Naive B cell (primary cell): ENCODE data around the gene CSNK1A1. TPM values are rescaled to one million over a fixed set of nuclear protein-coding genes. Genes with fewer than 3 reads are reported as not detected.
"Not testable (repeated sequence)": the region's sequence is repeated elsewhere in the genome, so short reads cannot be mapped to it uniquely, and the experiment has no call there.

ENCODE experiments used
- ATAC-seq, 2 donors: fragments of 150-1000 bp; cut with Tn5 transposase; 2 replicates each; pipeline ENCODE4 v1.10.0; 2021; ENCODE audit warnings: low read depth in 2 of 2, mild to moderate bottlenecking in 2 of 2, moderate library complexity in 2 of 2
- DNase-seq: peaks from one replicate; pipeline ENCODE4 v3.0.0; 2022
- H3K27ac Mint-ChIP-seq, 6 donors: one replicate each; pipeline ENCODE4 v1.8.0; 2020 to 2022; ENCODE audit warnings: mild to moderate bottlenecking in 6 of 6, mixed read lengths in 6 of 6, moderate library complexity in 5 of 6, inconsistent platforms in 2 of 6
- H3K27me3 Mint-ChIP-seq, 3 donors: one replicate each; pipeline ENCODE4 v1.8.0; 2021 to 2022; ENCODE audit warnings: mixed read lengths in 3 of 3, mild to moderate bottlenecking in 1 of 3
- H3K36me3 Mint-ChIP-seq, 2 donors: one replicate each; pipeline ENCODE4 v1.8.0; 2020 to 2022; ENCODE audit warnings: mixed read lengths in 2 of 2, inconsistent platforms in 1 of 2, mild to moderate bottlenecking in 1 of 2
- H3K4me1 Mint-ChIP-seq, 3 donors: one replicate each; pipeline ENCODE4 v1.8.0; 2020 to 2022; ENCODE audit warnings: mixed read lengths in 3 of 3, inconsistent platforms in 1 of 3, mild to moderate bottlenecking in 1 of 3, moderate library complexity in 1 of 3
- H3K4me3 Mint-ChIP-seq, 8 donors: one replicate each; pipeline ENCODE4 v1.8.0; 2020 to 2022; ENCODE audit warnings: mild to moderate bottlenecking in 8 of 8, mixed read lengths in 8 of 8, moderate library complexity in 8 of 8, inconsistent platforms in 2 of 8
- H3K9me3 Mint-ChIP-seq, 7 donors: one replicate each; pipeline ENCODE4 v1.8.0; 2020 to 2022; ENCODE audit warnings: mixed read lengths in 7 of 7, mild to moderate bottlenecking in 5 of 7, inconsistent platforms in 2 of 7, moderate library complexity in 1 of 7
- polyA plus RNA-seq, 6 donors: library from polyadenylated mRNA; unstranded; fragments of 300-500 nt; fragmentation: Illumina TruSeq; gene quantifications; one replicate each; pipeline ENCODE4 v1.2.3, GENCODE V29; 2021; ENCODE audit warnings: low read depth in 6 of 6

CSNK1A1 gene
- 100 to 1,000 TPM; 100 to 148 (median 129) TPM for polyA plus RNA-seq

- H3K4me3 Mint-ChIP-seq, result peak within 1 kb of the TSS; percentile 93 to 99 (median 96)
- H3K36me3 Mint-ChIP-seq, result peaks cover 0 to 9% of the 10 kb centered on the region in 2 donors
- ATAC-seq, result peak; percentile 78 to 80
- peak; percentile 98 for DNase-seq
- peak within 1 kb of the TSS; percentile 98 to 99 (median 99) for H3K27ac Mint-ChIP-seq
- no peaks in the 10 kb centered on the region for H3K27me3 Mint-ChIP-seq
- peaks cover 24 to 46% (median 33%) of the 10 kb centered on the region in 3 donors for H3K4me1 Mint-ChIP-seq
- H3K9me3 Mint-ChIP-seq, result no peaks in the 10 kb centered on the region
These were observed at the start of gene CSNK1A1 for GRCh38 chr5:149551227-149552037. CSNK1A1 (minus strand) TSS chr5:149551439; CDS start chr5:149550964, 475 bp downstream.

DNA sequence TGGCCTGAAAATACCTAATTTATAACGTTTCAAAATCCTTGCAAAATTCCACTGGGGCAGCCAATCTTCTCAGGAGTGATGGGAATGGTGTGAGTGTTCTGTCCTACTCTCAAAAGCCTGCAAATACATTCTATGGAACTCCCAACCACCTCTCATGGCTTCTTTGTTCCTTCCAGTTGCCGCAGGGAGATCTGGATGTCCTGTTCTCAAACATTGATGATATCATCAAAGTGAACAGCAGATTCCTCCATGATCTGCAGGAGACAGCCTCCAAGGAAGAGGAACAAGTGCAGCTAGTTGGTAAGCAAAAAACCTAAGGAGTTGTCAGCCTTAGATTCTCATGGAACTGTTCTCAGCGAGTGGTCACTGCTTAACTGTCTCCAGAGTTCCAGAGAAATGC lies 49.7 kb upstream of the CSNK1A1 start:
- ATAC-seq (no peak), DNase-seq (no peak)
- H3K9me3 Mint-ChIP-seq, result peaks cover 0 to 5% (median 0%) of the 10 kb centered on the region in 7 donors
- no peaks in the 10 kb centered on the region for H3K27me3 Mint-ChIP-seq
- no peaks in the 10 kb centered on the region for H3K36me3 Mint-ChIP-seq
- no peak overlapping the region for H3K4me3 Mint-ChIP-seq
- H3K4me1 Mint-ChIP-seq, result peaks cover 13 to 27% (median 25%) of the 10 kb centered on the region in 3 donors
- no peak overlapping the region for H3K27ac Mint-ChIP-seq

- Mint-ChIP-seq H3K9me3 (peaks cover 0 to 5% (median 0%) of the 10 kb centered on the region in 7 donors), H3K27ac (no peak overlapping the region), H3K4me3 (no peak overlapping the region), H3K4me1 (peaks cover 13 to 26% (median 25%) of the 10 kb centered on the region in 3 donors), H3K36me3 (no peaks in the 10 kb centered on the region), H3K27me3 (no peaks in the 10 kb centered on the region)
- DNase-seq (no peak), ATAC-seq (no peak)
These were observed 48.1 kb upstream of the CSNK1A1 start for GRCh38 chr5:149599375-149599774.

GRCh38 chr5:149598966-149599365 lies 47.7 kb upstream of the CSNK1A1 start:
- Mint-ChIP-seq H3K4me1 (peaks cover 13 to 26% (median 25%) of the 10 kb centered on the region in 3 donors), H3K27me3 (no peaks in the 10 kb centered on the region), H3K27ac (no peak overlapping the region), H3K4me3 (no peak overlapping the region), H3K9me3 (peaks cover 0 to 5% (median 0%) of the 10 kb centered on the region in 7 donors), H3K36me3 (no peaks in the 10 kb centered on the region)
- ATAC-seq (no peak), DNase-seq (no peak)

- H3K9me3 Mint-ChIP-seq, H3K36me3 Mint-ChIP-seq, ATAC-seq, H3K27me3 Mint-ChIP-seq, DNase-seq: not testable (repeated sequence)
- Mint-ChIP-seq H3K4me3 (peak overlapping the region in 1 of 8 donors; percentile 12), H3K27ac (peak overlapping the region in 2 of 6 donors; percentile 29 to 91), H3K4me1 (peaks cover 13 to 26% (median 25%) of the 10 kb centered on the region in 3 donors)
These were observed 47.0 kb upstream of the CSNK1A1 start for GRCh38 chr5:149598234-149598633.

DNA sequence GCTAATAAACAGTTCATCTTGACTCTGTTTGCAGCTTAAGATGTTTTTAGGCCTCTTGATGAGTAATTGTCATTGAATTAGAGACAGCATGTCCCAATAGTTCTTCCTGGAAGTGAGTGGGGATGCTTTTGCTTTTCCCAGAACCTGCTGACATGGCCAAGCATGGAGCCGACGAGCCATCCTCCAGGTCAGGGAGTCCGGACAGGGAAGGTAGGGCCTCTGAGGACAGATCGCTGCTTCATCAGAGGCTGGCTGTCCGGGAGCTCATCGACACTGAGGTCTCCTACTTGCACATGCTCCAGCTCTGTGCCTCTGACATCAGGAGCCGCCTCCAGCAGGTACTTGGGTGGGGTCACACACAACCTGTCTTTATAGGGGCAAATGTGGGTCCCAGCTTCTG lies 46.4 kb upstream of the CSNK1A1 start:
- H3K4me1 Mint-ChIP-seq, result peaks cover 13 to 26% (median 25%) of the 10 kb centered on the region in 3 donors
- no peak for DNase-seq
- no peak overlapping the region for H3K4me3 Mint-ChIP-seq
- H3K36me3 Mint-ChIP-seq, result no peaks in the 10 kb centered on the region
- H3K27me3 Mint-ChIP-seq, result no peaks in the 10 kb centered on the region
- peaks cover 0 to 5% (median 0%) of the 10 kb centered on the region in 7 donors for H3K9me3 Mint-ChIP-seq
- ATAC-seq, result no peak
- H3K27ac Mint-ChIP-seq, result no peak overlapping the region

DNA sequence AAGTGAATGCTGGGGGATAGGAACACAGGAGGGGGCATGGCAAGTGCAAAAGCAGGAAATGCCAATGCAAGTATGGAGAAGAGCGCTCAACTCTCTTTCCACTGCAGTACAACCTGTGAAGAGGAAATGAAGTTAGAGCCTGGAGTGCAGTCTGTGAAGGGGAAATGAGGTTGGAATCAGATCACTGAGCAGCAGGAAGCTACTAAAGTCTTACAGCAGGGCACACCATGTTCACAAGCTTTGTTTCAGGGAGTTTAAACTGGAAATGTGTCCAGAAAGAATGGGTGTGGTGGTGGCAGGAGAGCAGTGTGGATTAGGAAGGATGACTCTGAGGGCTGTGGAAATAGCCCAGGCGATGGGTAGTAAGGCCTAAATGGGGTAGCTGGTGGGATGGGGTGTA lies 45.5 kb upstream of the CSNK1A1 start:
- Mint-ChIP-seq H3K27me3 (peaks cover 0 to 4% (median 0%) of the 10 kb centered on the region in 3 donors), H3K4me3 (peak overlapping the region in 3 of 8 donors; percentile 1 to 5 (median 2)), H3K9me3 (peaks cover 0 to 5% (median 0%) of the 10 kb centered on the region in 7 donors), H3K36me3 (no peaks in the 10 kb centered on the region), H3K27ac (peak overlapping the region in 3 of 6 donors; percentile 7 to 78 (median 13)), H3K4me1 (peaks cover 13 to 26% (median 25%) of the 10 kb centered on the region in 3 donors)
- DNase-seq, result no peak
- peak; percentile 43 to 44 for ATAC-seq

DNA sequence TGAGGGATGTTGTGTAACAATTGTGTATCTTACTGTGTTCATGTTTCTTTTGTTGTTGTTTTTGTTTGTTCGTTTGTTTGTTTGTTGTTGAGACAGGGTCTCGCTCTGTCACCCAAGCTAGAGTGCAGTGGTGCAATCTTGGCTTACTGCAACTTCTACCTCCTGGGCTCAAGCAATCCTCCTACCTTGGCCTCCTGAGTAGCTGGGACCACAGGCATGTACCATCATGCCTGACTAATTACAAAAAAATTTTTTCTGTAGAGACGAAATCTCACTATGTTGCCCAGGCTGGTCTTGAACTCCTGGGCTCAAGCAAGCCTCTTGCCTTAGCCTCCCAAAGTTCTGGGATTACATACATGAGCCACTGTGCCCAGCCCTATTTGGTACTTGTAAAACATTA lies 43.9 kb upstream of the CSNK1A1 start:
- H3K36me3 Mint-ChIP-seq, ATAC-seq, H3K9me3 Mint-ChIP-seq, H3K27me3 Mint-ChIP-seq, DNase-seq, H3K27ac Mint-ChIP-seq: not testable (repeated sequence)
- Mint-ChIP-seq H3K4me3 (peak overlapping the region in 1 of 8 donors; percentile 21), H3K4me1 (peaks cover 13 to 26% (median 25%) of the 10 kb centered on the region in 3 donors)

DNA sequence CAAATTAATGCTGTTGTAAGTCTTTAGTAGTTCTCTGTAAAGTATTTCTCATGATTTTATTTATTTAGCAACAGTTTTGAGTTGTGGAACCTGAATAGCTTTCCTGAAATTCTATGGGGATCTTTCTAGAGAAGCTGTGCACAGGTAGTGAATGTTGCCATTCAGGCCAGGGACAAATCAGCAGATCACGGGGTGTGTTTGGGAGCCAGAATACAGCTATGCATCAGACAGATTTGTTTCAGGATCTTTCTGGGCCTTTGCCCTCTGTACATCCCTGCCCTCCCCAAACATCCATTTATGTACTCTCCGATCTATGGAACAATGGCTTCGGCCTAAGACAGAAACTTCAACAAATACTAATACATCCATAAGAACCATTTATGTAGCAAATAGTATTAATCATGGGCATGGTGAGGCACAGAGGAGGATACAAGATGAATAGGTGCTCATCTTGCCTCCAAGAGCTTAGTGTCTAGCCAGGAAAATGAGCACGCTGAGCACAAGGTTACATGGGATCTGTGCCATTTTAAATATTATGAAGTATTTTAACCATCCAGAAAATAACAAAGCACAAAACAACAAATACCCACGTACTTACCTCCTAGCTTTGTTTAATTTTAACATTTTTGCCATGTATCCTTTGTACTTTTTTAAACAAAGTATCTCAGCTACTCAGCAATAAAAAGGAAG lies 43.1 kb upstream of the CSNK1A1 start:
- DNase-seq (no peak), ATAC-seq (no peak)
- no peaks in the 10 kb centered on the region for H3K36me3 Mint-ChIP-seq
- H3K27ac Mint-ChIP-seq, result no peak overlapping the region
- peaks cover 0 to 5% (median 0%) of the 10 kb centered on the region in 7 donors for H3K9me3 Mint-ChIP-seq
- peaks cover 0 to 4% (median 0%) of the 10 kb centered on the region in 3 donors for H3K27me3 Mint-ChIP-seq
- peaks cover 13 to 26% (median 25%) of the 10 kb centered on the region in 3 donors for H3K4me1 Mint-ChIP-seq
- H3K4me3 Mint-ChIP-seq, result no peak overlapping the region

DNA sequence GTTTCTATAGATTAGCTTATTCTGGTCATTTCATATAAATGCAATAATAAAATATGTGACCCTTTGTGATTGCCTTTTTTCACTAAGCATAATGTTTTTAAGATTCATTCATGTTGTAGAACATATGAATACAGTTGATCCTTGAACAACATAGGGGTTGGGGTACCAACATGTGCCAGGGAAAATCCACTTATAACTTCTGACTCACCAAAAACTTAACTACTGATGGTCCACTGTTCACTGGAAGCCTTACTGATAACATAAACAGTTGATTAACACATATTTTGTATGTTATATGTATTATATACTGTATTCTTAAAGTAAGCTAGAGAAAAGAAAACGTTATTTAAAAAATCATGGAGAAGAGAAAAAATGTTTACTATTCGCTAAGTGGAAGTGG lies 42.1 kb upstream of the CSNK1A1 start:
- H3K4me1 Mint-ChIP-seq, result peaks cover 11 to 24% (median 23%) of the 10 kb centered on the region in 3 donors
- H3K27ac Mint-ChIP-seq, result no peak overlapping the region
- H3K4me3 Mint-ChIP-seq, result no peak overlapping the region
- H3K27me3 Mint-ChIP-seq, result peaks cover 0 to 4% (median 0%) of the 10 kb centered on the region in 3 donors
- H3K9me3 Mint-ChIP-seq, result peaks cover 0 to 3% (median 0%) of the 10 kb centered on the region in 7 donors
- DNase-seq (no peak), ATAC-seq (no peak)
- no peaks in the 10 kb centered on the region for H3K36me3 Mint-ChIP-seq

GRCh38 chr5:149588936-149589335 lies 37.7 kb upstream of the CSNK1A1 start:
- Mint-ChIP-seq H3K36me3 (no peaks in the 10 kb centered on the region), H3K27ac (no peak overlapping the region), H3K4me3 (no peak overlapping the region), H3K4me1 (no peaks in the 10 kb centered on the region), H3K27me3 (peaks cover 0 to 10% (median 0%) of the 10 kb centered on the region in 3 donors), H3K9me3 (no peaks in the 10 kb centered on the region)
- no peak for DNase-seq
- no peak for ATAC-seq

GRCh38 chr5:149586708-149587318 lies 35.6 kb upstream of the CSNK1A1 start:
- ATAC-seq, result no peak
- Mint-ChIP-seq H3K4me1 (no peaks in the 10 kb centered on the region), H3K9me3 (no peaks in the 10 kb centered on the region), H3K27ac (peak overlapping the region in 1 of 6 donors; percentile 22), H3K4me3 (no peak overlapping the region), H3K36me3 (no peaks in the 10 kb centered on the region), H3K27me3 (peaks cover 0 to 11% (median 9%) of the 10 kb centered on the region in 3 donors)
- DNase-seq, result no peak

- DNase-seq, result no peak
- no peaks in the 10 kb centered on the region for H3K36me3 Mint-ChIP-seq
- H3K27me3 Mint-ChIP-seq, result peaks cover 1 to 17% (median 13%) of the 10 kb centered on the region in 3 donors
- no peak overlapping the region for H3K27ac Mint-ChIP-seq
- no peak for ATAC-seq
- H3K4me1 Mint-ChIP-seq, result peaks cover 1 to 6% (median 3%) of the 10 kb centered on the region in 3 donors
- H3K4me3 Mint-ChIP-seq, result no peak overlapping the region
- H3K9me3 Mint-ChIP-seq, result no peaks in the 10 kb centered on the region
These were observed 34.7 kb upstream of the CSNK1A1 start for GRCh38 chr5:149585910-149586309.
